NK-92 treated with Interleukin-12 subunit alpha and Interleukin-12 subunit beta, amount 100 ng/mL, for 24 hours (cell line): Measurements from ENCODE around the gene MPZL1.
"Not testable (repeated sequence)": the region's sequence is repeated elsewhere in the genome, so short reads cannot be mapped to it uniquely, and the experiment has no call there.

Source experiments
- DNase-seq: peaks from one replicate; lab custom pipeline; 2025; lab: John Stamatoyannopoulos, UW

The MPZL1 gene

DNA sequence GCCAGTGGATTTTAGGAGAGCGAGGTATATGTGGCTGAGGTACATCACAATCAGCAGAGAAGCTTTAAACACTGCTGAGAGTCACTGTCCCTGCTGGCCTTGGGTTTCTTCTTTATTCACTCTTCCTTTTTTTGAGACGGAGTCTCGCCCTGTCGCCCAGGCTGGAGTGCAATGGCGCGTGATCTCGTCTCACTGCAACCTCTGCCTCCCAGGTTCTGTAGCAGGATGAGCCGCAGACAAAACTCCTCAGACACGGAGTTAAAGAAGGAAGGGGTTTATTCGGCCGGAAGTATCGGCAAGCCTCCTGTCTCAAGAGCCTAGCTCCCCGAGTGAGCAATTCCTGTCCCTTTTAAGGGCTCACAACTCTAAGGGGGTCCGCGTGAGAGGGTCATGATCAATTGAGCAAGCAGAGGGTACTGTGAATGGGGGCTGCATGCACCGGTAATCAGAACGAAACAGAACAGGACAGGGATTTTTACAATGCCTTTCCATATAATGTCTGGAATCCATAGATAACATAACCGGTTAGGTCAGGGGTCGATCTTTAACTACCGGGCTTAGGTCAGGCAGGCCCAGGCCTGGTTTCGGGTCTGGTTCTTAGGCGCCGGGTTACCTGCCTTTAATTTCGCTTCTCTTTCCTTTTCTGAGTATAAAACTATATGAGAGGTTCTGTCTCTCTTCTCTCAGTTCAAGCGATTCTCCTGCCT is 1.9 kb upstream of the MPZL1 start:
- DNase-seq: not testable (repeated sequence)

DNA sequence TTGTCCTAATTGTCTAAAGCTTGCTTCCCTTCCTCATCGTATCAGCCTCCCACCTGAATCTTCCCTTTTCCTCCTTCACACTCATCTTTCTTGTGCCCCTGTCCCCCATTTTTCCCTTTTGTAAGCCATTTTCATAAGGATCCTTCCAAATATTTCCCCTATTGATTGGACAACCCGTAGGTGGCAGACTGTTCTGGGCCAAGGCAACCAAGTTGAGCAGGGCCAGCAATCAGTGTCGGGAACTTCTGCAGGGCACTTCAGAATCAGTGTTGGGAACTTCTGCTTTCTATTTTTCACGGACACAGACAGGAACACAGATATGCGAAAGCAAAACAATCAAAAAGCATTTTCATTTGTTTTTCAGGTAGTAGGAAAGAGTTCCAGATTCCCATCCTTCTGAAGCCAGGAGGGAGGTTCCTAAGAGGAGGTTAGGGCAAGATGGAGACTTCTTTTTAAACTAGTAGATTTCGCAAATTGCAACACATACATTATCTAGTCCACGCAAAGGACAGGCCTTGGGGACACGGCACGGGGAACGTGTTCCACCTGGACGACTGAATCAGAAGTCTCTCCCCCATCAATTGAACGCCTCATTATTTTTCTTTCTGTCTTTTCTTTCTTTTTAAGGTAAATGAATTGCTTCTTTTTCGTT is 691 bp upstream of the MPZL1 start:
- no peak for DNase-seq

DNA sequence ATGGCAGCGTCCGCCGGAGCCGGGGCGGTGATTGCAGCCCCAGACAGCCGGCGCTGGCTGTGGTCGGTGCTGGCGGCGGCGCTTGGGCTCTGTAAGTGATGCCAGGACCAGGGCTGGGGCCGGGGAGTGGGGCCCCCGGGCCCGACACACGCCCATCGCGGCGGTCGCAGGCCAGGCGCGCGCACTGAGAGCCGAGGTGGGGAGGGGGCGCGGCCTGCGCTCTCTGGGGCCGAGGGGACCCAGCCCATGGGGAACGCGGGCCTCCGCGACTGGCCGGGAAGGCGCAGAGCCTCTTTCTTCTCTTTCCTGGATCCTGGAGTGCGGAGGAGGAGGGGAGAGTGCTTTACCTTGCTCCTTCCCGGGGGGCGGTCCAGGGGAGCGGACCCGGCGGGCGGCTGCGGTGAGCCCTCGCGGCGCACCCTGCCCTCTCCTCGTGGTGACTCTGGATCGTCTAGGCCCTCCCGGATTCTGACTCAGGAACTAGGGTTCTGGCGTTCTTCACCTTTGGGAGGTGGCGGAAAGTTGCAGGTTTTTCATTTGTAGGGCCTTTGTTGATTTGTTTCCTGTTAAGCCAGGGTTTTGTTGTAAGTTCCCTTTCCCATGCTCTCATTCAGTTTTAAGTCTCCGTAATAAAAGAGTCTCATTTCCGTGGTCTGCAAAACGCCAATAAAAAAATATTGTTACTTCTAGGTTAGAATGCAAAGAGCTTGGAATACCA is 529 bp downstream of the MPZL1 start:
- no peak for DNase-seq

GRCh38 chr1:167722870-167723251 is 1.1 kb downstream of the MPZL1 start:
- DNase-seq: no peak

DNA sequence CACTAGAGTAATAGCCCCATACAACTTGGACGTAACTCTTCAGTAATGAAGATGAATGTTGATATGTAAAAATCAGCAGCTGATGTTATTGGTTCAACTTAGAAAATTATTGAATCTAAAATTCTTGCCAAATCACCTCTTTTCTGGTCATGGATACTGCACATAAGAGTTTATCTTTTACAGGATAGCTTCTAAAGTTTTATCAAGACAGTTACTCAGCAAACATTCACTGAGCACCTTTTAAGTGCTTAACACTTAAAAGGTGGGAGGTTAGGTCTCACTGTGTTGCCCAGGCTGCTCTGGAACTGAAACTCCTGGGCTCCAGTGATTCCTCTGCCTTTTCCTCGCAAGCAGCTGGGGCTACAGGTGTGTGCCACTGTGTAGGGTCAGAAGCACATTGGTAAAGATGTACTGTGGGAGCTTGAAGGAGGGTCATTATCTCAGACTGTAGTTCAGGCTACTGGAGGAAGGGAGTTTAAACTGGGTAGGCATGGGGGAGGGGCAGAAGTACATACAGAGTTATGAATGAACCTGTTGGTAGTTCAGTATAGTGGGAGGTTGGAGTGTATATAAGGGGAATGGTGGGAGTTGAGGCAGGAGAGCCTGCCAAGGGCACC is 2.0 kb downstream of the MPZL1 start:
- no peak for DNase-seq

- DNase-seq: no peak
Observed at GRCh38 chr1:167726008-167726407, 4.2 kb downstream of the MPZL1 start.

DNA sequence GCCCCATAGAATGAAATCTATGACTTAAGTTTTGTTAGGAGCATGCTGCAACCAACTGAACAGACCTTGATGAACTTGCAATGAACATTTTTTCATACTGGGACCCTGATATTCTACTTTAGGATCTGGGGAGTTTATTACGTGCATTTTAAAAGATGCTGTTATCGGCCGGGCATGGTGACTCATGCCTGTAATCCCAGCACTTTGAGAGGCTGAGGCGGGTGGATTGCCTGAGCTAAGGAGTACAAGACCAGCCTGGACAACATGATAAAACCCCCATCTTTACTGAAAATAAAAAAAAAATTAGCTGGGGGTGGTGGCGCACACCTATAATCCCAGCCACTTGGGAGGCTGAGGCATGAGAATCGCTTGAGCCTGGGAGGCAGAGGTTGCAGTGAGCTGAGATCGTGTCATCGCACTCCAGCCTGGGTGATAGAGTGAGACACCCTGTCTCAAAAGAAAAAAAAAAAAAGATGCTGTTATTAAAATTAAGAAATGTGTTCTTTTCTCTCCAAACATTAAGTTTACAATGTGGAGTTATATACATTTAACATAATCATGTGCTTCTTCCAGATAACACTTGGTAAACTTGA is 7.1 kb downstream of the MPZL1 start:
- no peak for DNase-seq

DNA sequence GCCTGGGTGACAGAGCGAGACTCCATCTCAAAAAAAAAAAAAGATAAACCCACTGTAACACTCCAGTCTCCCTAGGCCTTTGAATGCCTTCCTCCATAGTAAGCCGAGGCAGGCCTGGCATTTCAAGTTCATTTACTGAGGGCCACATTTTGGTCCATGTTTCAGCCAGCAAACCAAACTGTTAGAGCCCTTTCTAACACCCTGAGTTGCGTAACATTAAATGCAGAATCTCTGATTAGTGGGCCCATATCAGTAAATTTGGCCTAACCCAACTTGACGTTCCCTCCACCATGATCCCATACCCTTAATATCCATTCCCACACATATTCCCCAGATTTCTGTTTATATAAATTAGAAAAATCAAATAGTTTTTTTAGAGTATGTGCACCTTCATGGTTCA is 12.4 kb downstream of the MPZL1 start:
- no peak for DNase-seq

DNA sequence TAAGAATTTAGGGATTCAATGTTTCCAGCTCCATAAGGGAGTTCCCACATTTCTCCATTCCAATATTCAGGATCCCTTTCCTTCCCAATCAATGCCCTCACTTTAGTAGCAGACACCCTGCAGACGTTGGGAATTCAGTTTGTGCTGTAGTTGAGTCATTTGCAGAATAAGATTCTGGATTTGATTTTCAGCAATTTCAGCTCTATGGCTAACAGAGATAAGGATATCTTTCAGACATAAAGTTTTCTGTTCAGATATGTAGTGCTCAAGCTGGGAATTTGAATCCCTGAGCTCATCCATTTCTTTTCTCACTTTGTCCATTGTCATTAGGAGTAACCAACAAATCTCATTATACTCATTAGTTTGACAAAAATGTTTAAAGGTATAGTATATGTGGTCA is 13.1 kb downstream of the MPZL1 start:
- no peak for DNase-seq

DNA sequence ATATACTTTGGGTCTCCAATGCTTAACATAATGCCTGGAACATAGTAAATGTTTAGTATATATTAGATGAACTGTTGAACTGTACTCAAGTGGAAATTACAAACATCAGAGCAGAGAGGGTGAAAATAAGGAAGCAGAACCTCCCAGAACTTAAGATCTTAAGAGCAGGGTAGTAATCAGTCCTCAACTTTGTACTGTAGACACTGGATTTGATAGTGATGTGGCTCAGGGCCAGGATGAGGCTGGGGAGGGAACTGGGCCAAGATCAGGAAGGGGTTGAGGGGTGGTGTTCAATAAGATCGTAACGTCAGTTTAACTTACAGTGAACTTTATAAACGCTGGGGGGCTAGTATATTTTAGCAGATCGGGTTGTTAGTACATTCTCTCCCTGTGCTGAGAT is 15.4 kb downstream of the MPZL1 start:
- no peak for DNase-seq

- DNase-seq: no peak
Observed at GRCh38 chr1:167738158-167738557, 16.4 kb downstream of the MPZL1 start.

- DNase-seq: no peak
Observed at GRCh38 chr1:167739752-167740151, 18.0 kb downstream of the MPZL1 start.

DNA sequence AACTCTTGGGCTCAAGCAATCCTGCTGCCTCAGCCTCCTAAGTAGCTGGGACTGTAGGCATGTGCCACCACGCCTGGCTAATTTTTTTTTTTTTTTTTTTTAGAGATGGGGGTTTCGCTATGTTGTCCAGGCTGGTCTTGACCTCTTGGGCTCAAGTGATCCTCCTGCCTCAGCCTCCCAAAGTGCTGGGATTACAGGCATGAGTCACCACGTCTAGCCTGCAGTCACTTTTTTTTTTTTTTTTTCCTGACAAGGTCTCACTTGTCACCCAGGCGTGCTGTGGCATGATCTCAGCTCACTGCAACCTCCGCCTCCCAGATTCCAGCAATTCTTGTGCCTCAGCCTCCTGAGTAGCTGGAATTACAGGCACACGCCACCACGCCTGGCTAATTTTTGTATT is 19.3 kb downstream of the MPZL1 start:
- not testable (repeated sequence) for DNase-seq

- DNase-seq: not testable (repeated sequence)
Observed at GRCh38 chr1:167742392-167743057, 20.7 kb downstream of the MPZL1 start.

GRCh38 chr1:167744901-167745300 is 23.1 kb downstream of the MPZL1 start:
- no peak for DNase-seq

- no peak for DNase-seq
Observed at GRCh38 chr1:167746013-167746672, 24.4 kb downstream of the MPZL1 start.

DNA sequence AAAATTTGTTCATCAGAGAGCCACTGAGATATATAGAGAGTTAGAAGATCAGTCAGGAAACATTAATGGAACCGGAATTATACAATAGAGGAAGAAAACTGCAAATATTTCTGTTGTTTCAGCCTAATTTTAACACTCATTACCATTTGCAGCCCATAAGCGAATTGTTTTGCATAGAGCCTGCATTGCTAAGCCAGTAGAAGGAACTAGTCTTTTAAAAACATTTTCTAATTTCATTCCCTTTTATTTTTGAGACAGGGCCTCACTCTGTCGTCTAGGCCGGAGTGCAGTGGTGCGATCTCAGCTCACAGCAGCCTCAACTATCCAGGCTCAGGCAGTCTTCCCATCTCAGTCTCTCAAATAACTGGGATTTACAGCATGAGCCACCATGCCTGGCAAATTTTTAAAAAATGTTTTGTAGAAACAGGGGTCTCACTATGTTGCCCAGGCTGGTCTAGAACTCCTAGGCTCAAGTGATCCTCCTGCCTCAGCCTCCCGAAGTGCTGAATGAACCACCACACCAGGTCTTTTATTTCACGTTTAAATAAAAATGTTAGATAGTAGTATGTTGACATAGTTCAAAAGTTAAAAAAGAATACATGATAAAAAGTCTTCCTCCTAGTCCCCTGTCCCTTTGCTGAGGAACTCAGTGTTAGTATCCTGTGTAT is 25.3 kb downstream of the MPZL1 start:
- no peak for DNase-seq

DNA sequence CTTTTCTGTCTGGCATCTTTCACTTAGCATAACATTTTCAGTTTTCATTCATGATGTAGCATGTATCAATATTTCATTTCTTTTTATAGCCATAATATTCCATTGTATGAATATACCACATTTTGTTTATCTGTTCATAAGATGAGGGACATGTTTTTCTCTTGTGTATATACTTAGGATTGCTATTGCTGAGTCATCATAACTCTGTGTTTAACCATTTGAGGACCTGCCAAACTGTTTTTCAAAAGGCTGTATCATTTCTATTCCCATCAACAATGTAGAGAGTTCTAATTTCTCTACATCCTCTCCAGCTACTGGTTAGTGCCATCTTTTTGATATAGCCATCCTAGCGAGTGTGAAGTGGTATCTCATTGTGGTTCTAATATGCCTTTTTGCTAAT is 26.2 kb downstream of the MPZL1 start:
- no peak for DNase-seq

DNA sequence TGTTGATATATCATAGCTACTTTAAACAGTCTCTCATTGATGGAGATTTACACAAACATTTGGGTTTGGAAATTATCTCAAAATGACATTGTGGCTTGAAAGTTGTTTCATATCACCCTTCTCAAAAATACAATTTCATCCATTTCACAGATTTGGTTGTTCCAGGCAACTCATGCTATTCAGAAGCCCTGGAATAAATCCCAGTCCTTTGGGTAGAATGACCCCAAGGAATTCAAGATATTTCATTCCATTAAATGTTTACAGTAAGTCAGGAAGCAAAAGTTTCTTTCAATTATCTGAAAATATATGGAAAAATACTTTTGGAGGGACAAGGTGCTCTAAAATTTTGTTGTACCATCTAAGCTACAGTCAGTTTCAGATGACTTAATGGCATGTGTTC is 27.1 kb downstream of the MPZL1 start:
- DNase-seq: no peak

DNA sequence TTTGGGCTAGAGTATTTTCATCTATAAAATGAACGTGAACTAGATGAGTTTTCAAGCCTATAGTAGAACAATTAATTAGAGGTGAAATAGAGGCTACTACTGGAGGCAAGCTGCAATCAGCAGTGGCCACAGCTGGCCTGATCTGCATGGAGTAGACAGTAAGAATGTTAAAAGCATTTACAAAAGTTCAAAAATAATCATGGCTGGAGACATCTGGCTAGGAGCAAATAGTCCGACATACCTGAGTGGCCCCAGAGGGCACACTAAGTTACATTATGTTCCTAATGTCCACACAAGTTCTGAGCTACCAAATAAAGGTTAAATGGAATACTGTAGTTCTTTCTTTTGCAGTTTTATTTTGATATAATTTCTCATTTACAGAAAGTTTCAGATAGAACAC is 28.0 kb downstream of the MPZL1 start:
- DNase-seq: no peak

- DNase-seq: no peak
Observed at GRCh38 chr1:167750641-167751040, 28.9 kb downstream of the MPZL1 start.
